Mesenchymal stem cell (in vitro differentiated cells and primary cell): ENCODE measurements around the gene ITPRIPL2.

Experiments
- DNase-seq: peaks from one replicate; pipeline ENCODE4 v3.0.0-alpha.2; 2013
- H2AFZ ChIP-seq: one replicate; pipeline ENCODE4 v1.6.1; 2013; ENCODE audit warnings: low read depth, mild to moderate bottlenecking, control low read depth, inconsistent platforms, low read length, moderate library complexity
- H2AK5ac ChIP-seq: 2 replicates; pipeline ENCODE4 v1.6.1; 2013; ENCODE audit warnings: low read length, moderate library complexity, mild to moderate bottlenecking, inconsistent platforms; ENCODE audit not compliant: severe bottlenecking
- H2BK120ac ChIP-seq: one replicate; pipeline ENCODE4 v1.6.1; 2013; ENCODE audit warnings: low read depth, mild to moderate bottlenecking, inconsistent platforms, low read length, moderate library complexity
- H2BK12ac ChIP-seq, 2 experiments: one replicate each; pipeline ENCODE4 v1.6.1; 2013; ENCODE audit warnings: inconsistent platforms in 2 of 2, low read length in 2 of 2, mild to moderate bottlenecking in 2 of 2, moderate library complexity in 2 of 2, control low read depth in 1 of 2
- H2BK15ac ChIP-seq: one replicate; pipeline ENCODE4 v1.6.1; 2013; ENCODE audit warnings: mild to moderate bottlenecking, low read depth, inconsistent platforms; ENCODE audit not compliant: poor library complexity, severe bottlenecking
- H2BK5ac ChIP-seq: 2 replicates; pipeline ENCODE4 v1.6.1; 2013; ENCODE audit warnings: low read depth, mild to moderate bottlenecking, low read length, control low read depth, inconsistent platforms; ENCODE audit not compliant: poor library complexity, severe bottlenecking
- H3K14ac ChIP-seq, 2 experiments: one replicate each; pipeline ENCODE4 v1.6.1; 2013; ENCODE audit warnings: inconsistent platforms in 2 of 2, low read length in 2 of 2, control low read depth in 1 of 2, mild to moderate bottlenecking in 1 of 2, moderate library complexity in 1 of 2
- H3K18ac ChIP-seq, 2 experiments: one replicate each; pipeline ENCODE4 v1.6.1; 2013; ENCODE audit warnings: inconsistent platforms in 2 of 2, low read length in 2 of 2, control low read depth in 1 of 2, low read depth in 1 of 2, mild to moderate bottlenecking in 1 of 2
- H3K23ac ChIP-seq, 2 experiments: one replicate each; pipeline ENCODE4 v1.6.1; 2013; ENCODE audit warnings: inconsistent platforms in 2 of 2, low read length in 2 of 2, mild to moderate bottlenecking in 2 of 2, moderate library complexity in 2 of 2, control low read depth in 1 of 2
- H3K27ac ChIP-seq: 2 replicates; pipeline ENCODE4 v1.5.1; 2013; ENCODE audit warnings: mild to moderate bottlenecking, moderate library complexity, low read length, control low read depth, inconsistent platforms; ENCODE audit not compliant: poor library complexity, severe bottlenecking
- H3K27me3 ChIP-seq, 2 experiments: 2 replicates each; pipeline versions ENCODE4 v1.6.1 to v1.7.0; 2013; ENCODE audit warnings: low read length in 2 of 2, mild to moderate bottlenecking in 2 of 2, moderate library complexity in 2 of 2, control low read depth in 1 of 2, inconsistent platforms in 1 of 2; ENCODE audit not compliant: control insufficient read depth in 1 of 2, insufficient read depth in 1 of 2
- H3K36me3 ChIP-seq, 2 experiments: 2 replicates each; pipeline versions ENCODE4 v1.6.1 to v1.7.0; 2013; ENCODE audit warnings: low read length in 2 of 2, control low read depth in 1 of 2, inconsistent platforms in 1 of 2, low read depth in 1 of 2, mild to moderate bottlenecking in 1 of 2; ENCODE audit not compliant: insufficient read depth in 2 of 2, control insufficient read depth in 1 of 2
- H3K4ac ChIP-seq, 2 experiments: one replicate each; pipeline ENCODE4 v1.6.1; 2013; ENCODE audit warnings: inconsistent platforms in 2 of 2, low read length in 2 of 2, mild to moderate bottlenecking in 2 of 2, moderate library complexity in 2 of 2, control low read depth in 1 of 2, low read depth in 1 of 2
- H3K4me1 ChIP-seq: 2 replicates; pipeline ENCODE4 v1.6.1; 2013; ENCODE audit warnings: low read depth, low read length, control low read depth; ENCODE audit not compliant: control insufficient read depth, insufficient read depth
- H3K4me2 ChIP-seq: 2 replicates; pipeline ENCODE4 v1.6.1; 2013; ENCODE audit warnings: low read length, mild to moderate bottlenecking, inconsistent platforms; ENCODE audit not compliant: poor library complexity, severe bottlenecking
- H3K4me3 ChIP-seq, 2 experiments: 2 replicates each; pipeline versions ENCODE4 v1.5.1 to v1.7.0; 2013; ENCODE audit warnings: low read length in 2 of 2, mild to moderate bottlenecking in 2 of 2, control low read depth in 1 of 2, low read depth in 1 of 2; ENCODE audit not compliant: insufficient read depth in 1 of 2
- H3K79me1 ChIP-seq: replicated peaks from 2 replicates; pipeline ENCODE4 v1.6.1; 2013; ENCODE audit warnings: mild to moderate bottlenecking, control low read depth, low read length, inconsistent platforms; ENCODE audit not compliant: poor library complexity, severe bottlenecking
- H3K9ac ChIP-seq: 2 replicates; pipeline ENCODE4 v1.7.0; 2013; ENCODE audit warnings: mild to moderate bottlenecking, low read length, moderate library complexity
- H3K9me3 ChIP-seq: 2 replicates; pipeline ENCODE4 v1.7.0; 2013; ENCODE audit warnings: mild to moderate bottlenecking, low read length; ENCODE audit not compliant: control insufficient read depth
- H4K8ac ChIP-seq: one replicate; pipeline ENCODE4 v1.6.1; 2013; ENCODE audit warnings: inconsistent platforms, mild to moderate bottlenecking, low read length, moderate library complexity
- H4K91ac ChIP-seq: one replicate; pipeline ENCODE4 v1.6.1; 2013; ENCODE audit warnings: mild to moderate bottlenecking, low read length, inconsistent platforms
- WGBS: methylation state at CpG from one replicate; pipeline ENCODE4 v1.1.7; 2013; ENCODE audit warnings: mixed read lengths; 5-methylcytosine and 5-hydroxymethylcytosine counted together

The ITPRIPL2 gene

DNA sequence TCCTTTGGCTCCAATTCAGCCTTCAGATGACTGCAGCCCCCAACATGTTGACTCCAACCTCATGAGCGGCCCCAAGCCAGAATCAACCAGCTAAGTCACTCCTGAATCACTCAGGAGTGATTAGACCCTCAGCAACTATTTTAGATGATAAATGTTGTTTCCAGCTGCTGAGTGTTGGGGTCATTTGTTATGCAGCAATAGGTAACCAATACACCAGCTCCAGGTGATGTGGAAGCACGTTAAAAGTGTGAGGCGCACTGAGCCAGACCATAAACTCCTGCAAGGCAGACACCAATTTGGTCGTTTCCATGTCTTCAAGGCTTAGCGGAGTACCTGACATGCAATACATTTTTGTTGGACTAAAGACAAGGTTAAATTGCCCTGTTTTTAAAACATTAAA, 28.9 kb upstream of the ITPRIPL2 start:
- no peak overlapping the region for H2BK12ac ChIP-seq
- H3K4me3 ChIP-seq: no peak overlapping the region
- no peak overlapping the region for H3K23ac ChIP-seq
- no peak overlapping the region for H2BK5ac ChIP-seq
- H3K4ac ChIP-seq: no peak overlapping the region
- DNase-seq: no peak
- no peak overlapping the region for H2BK120ac ChIP-seq
- H3K27ac ChIP-seq: no peak overlapping the region
- H3K79me1 ChIP-seq: no peaks in the 10 kb centered on the region
- no peak overlapping the region for H2AFZ ChIP-seq
- H3K4me2 ChIP-seq: no peak overlapping the region
- H3K9me3 ChIP-seq: no peaks in the 10 kb centered on the region
- H3K27me3 ChIP-seq: no peaks in the 10 kb centered on the region
- H2AK5ac ChIP-seq: no peak overlapping the region
- H3K36me3 ChIP-seq: peaks cover 0 to 17% of the 10 kb centered on the region in 2 experiments
- H4K8ac ChIP-seq: no peak overlapping the region
- no peak overlapping the region for H4K91ac ChIP-seq
- H3K14ac ChIP-seq: no peak overlapping the region
- peaks cover 4% of the 10 kb centered on the region for H3K4me1 ChIP-seq
- H2BK15ac ChIP-seq: no peak overlapping the region
- H3K18ac ChIP-seq: no peak overlapping the region
- WGBS: 97% methylated on average over 4 of the region's 5 CpGs
- H3K9ac ChIP-seq: no peak overlapping the region

DNA sequence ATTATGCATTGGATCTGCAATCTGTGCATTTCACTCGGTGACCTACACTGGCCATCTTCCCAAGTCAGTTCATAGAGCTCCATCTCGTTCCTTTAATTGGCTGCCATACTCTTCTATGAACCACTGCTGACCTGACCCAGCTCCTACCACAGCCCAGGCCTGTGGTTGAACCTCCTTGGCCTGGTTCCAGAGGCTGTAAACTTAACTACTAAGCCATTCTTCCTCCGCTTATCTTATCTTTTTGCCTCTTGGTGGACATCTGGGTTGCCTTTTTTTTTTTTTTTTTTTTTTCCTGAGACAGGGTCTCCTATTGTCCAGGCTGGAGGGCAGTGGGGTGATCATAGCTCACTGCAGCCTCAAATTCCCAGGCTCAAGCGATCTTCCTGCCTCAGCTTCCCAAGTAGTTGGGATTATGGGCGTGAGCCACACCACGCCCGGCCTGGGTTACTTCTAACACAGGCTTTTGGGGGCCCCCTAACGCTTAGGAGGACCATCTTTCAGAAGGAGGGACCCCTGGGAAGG, 28.0 kb upstream of the ITPRIPL2 start:
- H3K9me3 ChIP-seq: no peaks in the 10 kb centered on the region
- H3K27ac ChIP-seq: no peak overlapping the region
- H3K4me2 ChIP-seq: no peak overlapping the region
- no peak overlapping the region for H2BK5ac ChIP-seq
- H2AK5ac ChIP-seq: no peak overlapping the region
- WGBS: 59% methylated on average over 8 of the region's 8 CpGs
- no peak overlapping the region for H3K18ac ChIP-seq
- H2BK12ac ChIP-seq: no peak overlapping the region
- no peak overlapping the region for H3K23ac ChIP-seq
- no peak overlapping the region for H2AFZ ChIP-seq
- H3K36me3 ChIP-seq: peaks cover 0 to 14% of the 10 kb centered on the region in 2 experiments
- H4K91ac ChIP-seq: no peak overlapping the region
- H3K4ac ChIP-seq: no peak overlapping the region
- H3K4me1 ChIP-seq: peaks cover 4% of the 10 kb centered on the region
- H3K14ac ChIP-seq: no peak overlapping the region
- peak overlapping the region; percentile 88 for H3K9ac ChIP-seq
- H4K8ac ChIP-seq: no peak overlapping the region
- peak overlapping the region in 1 of 2 experiments; percentile 82 for H3K4me3 ChIP-seq
- H3K79me1 ChIP-seq: no peaks in the 10 kb centered on the region
- DNase-seq: peak; percentile 34
- no peak overlapping the region for H2BK120ac ChIP-seq
- no peaks in the 10 kb centered on the region for H3K27me3 ChIP-seq
- no peak overlapping the region for H2BK15ac ChIP-seq

DNA sequence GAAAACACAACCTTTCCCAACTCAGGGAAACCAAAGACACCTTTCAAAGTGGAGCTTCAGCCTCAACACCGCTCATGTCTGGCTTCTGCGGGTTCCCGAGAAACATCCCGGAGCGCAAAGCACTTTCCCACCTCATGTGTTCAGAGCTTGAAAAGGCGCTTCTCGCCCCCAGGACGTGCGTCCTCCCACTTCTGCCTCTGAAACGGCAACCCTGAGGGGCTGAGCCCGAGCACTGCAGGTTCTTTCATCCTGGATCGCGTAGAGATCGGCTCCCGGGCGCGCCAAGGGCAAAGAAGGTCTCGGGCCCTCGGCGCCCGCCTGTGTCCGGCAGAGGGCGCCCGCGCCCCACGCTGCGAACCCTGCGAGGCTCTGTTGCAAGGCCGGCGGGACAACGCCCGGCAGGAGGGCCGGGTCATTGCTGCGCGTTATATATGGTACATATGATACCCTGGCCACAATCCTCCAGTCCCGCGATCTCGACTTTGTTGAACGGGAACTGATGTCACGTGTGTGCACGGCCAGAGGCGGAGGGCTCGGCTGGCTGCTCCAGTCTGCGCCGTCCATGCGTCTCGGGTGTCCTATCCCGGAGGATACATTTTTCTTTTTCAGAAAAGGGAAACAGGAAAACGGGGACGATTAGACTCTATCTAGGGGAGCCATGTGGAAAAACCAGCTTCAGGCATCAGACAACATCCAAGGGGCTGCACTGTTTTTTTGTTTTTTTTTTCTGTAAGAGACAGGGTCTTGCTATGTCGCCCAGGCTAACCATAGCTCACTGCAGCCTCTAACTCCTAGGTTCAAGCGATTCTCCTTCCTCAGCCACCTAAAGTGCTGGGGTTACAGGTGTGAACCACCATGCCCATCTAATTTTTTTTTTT, 27.2 kb upstream of the ITPRIPL2 start:
- H3K23ac ChIP-seq: no peak overlapping the region
- H3K4me1 ChIP-seq: peaks cover 4% of the 10 kb centered on the region
- H2AFZ ChIP-seq: peak overlapping the region; percentile 21
- peak; percentile 83 for DNase-seq
- H3K18ac ChIP-seq: peak overlapping the region in 1 of 2 experiments; percentile 52
- H3K9me3 ChIP-seq: peaks cover 2% of the 10 kb centered on the region
- peak overlapping the region; percentile 79 for H4K8ac ChIP-seq
- no peak overlapping the region for H3K27ac ChIP-seq
- H3K14ac ChIP-seq: no peak overlapping the region
- H2BK15ac ChIP-seq: peak overlapping the region; percentile 96
- H4K91ac ChIP-seq: peak overlapping the region; percentile 45
- H2AK5ac ChIP-seq: no peak overlapping the region
- peak overlapping the region in 1 of 2 experiments; percentile 25 for H2BK12ac ChIP-seq
- H3K4me3 ChIP-seq: peak overlapping the region in 1 of 2 experiments; percentile 82
- H3K9ac ChIP-seq: peak overlapping the region; percentile 88
- peak overlapping the region; percentile 74 for H3K4me2 ChIP-seq
- H3K36me3 ChIP-seq: peaks cover 0 to 7% of the 10 kb centered on the region in 2 experiments
- no peaks in the 10 kb centered on the region for H3K79me1 ChIP-seq
- H3K4ac ChIP-seq: peak overlapping the region in 1 of 2 experiments; percentile 26
- H3K27me3 ChIP-seq: no peaks in the 10 kb centered on the region
- 20% methylated on average over 52 of the region's 52 CpGs for WGBS
- no peak overlapping the region for H2BK5ac ChIP-seq
- H2BK120ac ChIP-seq: no peak overlapping the region

DNA sequence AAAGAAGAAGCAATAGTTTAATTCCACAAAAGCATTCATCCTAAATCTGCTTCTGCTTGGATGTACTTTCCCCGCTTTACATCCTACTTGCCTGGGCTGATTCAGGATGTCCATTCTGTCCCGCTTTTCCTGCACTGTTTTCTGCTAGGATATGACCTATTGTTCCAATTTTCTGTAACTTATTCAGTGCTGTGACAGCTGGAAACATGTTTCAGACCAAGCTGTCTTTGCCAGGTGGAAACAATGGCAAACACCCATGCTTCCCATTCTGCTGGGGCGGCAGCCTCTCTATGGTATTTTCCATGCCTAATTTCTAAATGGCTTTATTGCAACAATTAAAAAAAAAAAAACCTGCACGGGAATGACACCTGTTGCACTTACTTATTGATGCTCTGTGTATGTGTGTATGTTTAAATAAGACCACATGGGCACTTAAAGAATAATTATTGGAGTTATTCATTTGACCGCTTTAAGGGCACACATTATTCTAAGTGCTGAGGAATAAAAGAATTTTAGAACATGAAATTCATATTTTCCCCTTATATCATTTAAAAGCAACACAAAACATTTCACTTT, 25.3 kb upstream of the ITPRIPL2 start:
- Histone ChIP-seq H3K4me1 (peaks cover 6% of the 10 kb centered on the region), H3K14ac (no peak overlapping the region), H3K36me3 (no peaks in the 10 kb centered on the region), H3K4ac (no peak overlapping the region), H2BK120ac (no peak overlapping the region), H3K79me1 (no peaks in the 10 kb centered on the region), H2AFZ (no peak overlapping the region), H3K27ac (no peak overlapping the region), H4K91ac (no peak overlapping the region), H3K23ac (no peak overlapping the region), H3K9ac (no peak overlapping the region), H3K4me2 (no peak overlapping the region), H2AK5ac (no peak overlapping the region), H2BK15ac (no peak overlapping the region), H4K8ac (no peak overlapping the region), H3K9me3 (peaks cover 2% of the 10 kb centered on the region), H3K4me3 (no peak overlapping the region), H2BK12ac (no peak overlapping the region), H3K18ac (no peak overlapping the region), H2BK5ac (no peak overlapping the region), H3K27me3 (no peaks in the 10 kb centered on the region)
- DNase-seq: no peak
- WGBS: 90% methylated on average over 3 of the region's 5 CpGs
